C4-2B (cell line): ENCODE measurements around the gene RPL32.

Experiments used
- H3K27ac ChIP-seq: fragments of 450-650 bp; 2 replicates; pipeline ENCODE4 v1.5.1; 2017
- CTCF ChIP-seq: fragments of 450-650 bp; conservative IDR thresholded peaks from 2 replicates; pipeline ENCODE4 v1.5.1; 2017; ENCODE audit warnings: mild to moderate bottlenecking
- ZFX ChIP-seq: fragments of 450-650 bp; IDR thresholded peaks from 2 replicates; pipeline ENCODE4 v1.6.1; 2017

The RPL32 gene

DNA sequence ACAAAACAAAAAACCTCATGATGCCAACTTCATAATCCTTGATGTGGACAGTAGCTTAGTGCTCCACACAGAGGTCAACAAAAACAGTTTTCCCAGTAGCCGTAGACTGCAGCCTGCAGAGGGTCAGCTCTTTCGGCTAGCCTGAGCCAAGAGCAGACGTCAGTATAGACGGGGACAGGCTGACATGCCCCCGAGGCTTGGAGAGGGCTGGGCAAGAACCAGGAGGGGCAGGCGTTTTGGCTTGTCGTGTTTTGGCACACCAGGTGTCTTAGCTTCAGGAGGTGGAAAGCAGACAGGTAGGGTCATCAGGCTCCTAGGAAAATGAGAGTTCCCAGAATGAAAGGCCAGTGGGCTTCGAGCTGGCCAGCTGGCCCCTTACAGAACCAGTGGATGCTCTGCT, 23.1 kb downstream of the RPL32 start:
- H3K27ac ChIP-seq: no peak overlapping the region
- no peak for TF ChIP-seq ZFX
- TF ChIP-seq CTCF: no peak

DNA sequence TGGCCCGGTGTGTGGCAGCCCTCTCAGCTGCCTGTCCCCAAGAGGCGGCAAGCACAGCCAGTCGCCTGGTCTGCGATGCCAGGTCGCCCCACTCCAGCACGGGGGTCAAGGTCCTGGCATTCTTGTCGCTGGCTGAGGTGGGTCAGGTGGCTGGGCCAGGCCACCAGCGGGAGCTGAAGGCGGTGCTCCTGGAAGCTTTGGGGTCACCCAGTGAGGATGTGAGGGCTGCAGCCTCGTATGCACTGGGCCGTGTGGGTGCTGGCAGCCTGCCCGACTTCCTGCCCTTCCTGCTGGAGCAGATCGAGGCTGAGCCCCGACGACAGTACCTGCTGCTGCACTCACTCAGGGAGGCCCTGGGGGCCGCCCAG, 24.0 kb downstream of the RPL32 start:
- TF ChIP-seq ZFX (no peak), CTCF (no peak)
- H3K27ac ChIP-seq: no peak overlapping the region

DNA sequence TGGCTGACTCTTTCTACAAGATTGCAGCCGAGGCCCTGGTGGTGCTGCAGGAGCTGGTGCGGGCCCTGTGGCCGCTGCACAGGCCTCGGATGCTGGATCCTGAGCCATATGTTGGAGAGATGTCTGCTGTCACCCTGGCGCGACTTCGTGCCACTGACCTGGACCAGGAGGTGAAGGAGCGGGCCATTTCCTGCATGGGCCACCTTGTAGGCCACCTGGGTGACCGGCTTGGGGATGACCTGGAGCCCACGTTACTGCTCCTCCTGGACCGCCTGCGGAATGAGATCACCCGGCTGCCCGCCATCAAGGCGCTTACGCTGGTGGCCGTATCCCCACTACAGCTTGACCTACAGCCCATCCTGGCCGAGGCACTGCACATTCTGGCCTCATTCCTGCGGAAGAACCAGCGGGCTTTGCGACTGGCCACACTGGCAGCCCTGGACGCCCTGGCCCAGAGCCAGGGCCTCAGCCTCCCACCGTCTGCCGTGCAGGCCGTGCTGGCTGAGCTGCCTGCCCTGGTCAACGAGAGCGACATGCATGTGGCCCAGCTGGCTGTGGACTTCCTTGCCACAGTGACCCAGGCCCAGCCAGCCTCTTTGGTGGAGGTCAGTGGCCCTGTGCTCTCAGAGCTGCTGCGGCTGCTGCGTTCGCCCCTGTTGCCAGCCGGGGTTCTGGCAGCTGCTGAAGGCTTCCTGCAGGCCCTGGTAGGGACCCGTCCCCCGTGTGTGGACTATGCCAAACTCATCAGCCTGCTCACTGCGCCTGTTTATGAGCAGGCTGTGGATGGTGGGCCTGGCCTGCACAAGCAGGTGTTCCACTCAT, 24.6 kb downstream of the RPL32 start:
- no peak for TF ChIP-seq ZFX
- no peak for TF ChIP-seq CTCF
- H3K27ac ChIP-seq: no peak overlapping the region

DNA sequence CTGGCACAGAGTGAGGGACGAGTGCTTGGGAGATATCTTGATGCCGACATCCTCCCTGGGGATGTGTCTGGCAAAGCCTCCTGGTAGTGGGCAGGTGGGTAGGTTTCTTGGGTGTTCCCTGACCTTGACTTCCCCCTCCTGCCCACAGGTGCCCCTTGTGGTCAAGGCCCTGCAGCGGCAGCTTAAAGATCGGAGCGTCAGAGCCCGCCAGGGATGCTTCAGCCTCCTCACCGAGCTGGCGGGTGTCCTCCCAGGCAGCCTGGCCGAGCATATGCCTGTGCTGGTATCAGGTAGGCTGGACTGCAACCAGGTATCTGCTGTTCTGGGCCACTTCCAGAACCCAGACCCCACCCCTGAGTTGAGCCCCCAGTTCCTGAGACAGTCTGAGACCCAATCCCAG, 25.6 kb downstream of the RPL32 start:
- no peak for TF ChIP-seq ZFX
- TF ChIP-seq CTCF: no peak; the same call in 1 of the 2 replicates
- no peak overlapping the region for H3K27ac ChIP-seq

DNA sequence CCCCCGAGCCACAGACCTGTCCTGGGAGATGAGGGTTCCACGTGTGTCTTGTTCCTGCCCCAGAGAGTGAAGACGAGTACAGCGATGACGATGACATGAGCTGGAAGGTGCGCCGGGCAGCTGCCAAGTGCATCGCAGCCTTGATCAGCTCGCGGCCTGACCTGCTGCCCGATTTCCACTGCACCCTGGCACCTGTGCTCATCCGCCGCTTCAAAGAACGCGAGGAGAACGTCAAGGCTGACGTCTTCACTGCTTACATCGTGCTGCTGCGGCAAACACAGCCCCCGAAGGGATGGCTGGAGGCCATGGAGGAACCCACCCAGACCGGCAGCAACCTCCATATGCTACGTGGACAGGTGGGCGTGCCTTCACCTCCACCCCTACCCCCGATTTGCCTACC, 26.3 kb downstream of the RPL32 start:
- TF ChIP-seq CTCF (no peak), ZFX (no peak)
- no peak overlapping the region for H3K27ac ChIP-seq

DNA sequence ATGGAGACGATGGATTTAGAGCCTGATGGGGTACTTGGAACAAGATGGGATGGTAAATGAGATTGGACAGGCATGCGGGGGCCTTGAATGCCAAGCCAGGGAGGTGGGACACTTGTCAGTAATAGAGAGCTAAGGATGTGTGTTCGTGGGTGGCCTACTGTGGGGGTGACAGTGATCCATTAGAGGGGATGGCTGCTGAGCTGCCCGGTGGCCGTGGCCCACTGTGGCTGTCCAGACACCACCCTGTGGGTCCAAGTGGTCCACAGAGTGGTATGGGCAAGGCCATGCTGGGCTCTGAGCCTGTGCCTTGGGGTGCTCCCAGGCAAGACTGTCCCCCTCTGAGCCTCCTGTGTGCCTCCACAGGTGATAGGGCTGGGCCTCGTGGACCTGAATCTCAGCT, 27.4 kb downstream of the RPL32 start:
- TF ChIP-seq CTCF (no peak), ZFX (no peak)
- no peak overlapping the region for H3K27ac ChIP-seq

DNA sequence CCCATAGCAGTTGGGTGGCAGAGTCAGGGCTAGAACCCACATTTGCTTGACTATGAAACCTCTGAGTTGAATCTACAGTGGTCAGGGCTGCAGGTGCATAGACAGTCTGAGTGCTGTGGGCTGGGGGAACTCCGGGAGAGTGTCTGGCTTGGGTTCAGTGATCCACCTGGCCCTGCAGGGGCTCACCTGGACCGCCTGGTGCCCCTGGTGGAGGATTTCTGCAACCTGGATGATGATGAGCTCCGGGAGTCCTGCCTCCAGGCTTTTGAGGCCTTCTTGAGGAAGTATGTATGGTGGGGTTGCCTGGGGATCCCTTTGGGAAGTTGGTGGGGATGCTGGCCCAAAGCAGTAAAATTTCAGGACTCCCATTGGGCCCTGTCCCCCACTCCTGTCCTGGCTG, 28.6 kb downstream of the RPL32 start:
- TF ChIP-seq CTCF (no peak), ZFX (no peak)

More for the DNA sequence above, 28.6 kb downstream of the RPL32 start:
- H3K27ac ChIP-seq: no peak overlapping the region
